Heart left ventricle (tissue), 16 donors: ENCODE results near the gene GORAB. TPM values are rescaled to one million over a fixed set of nuclear protein-coding genes. Genes with fewer than 3 reads are reported as not detected.

Experiments
- ATAC-seq, 4 donors: fragments of 200-7000 bp; cut with Tn5 transposase; one replicate each; pipeline ENCODE4 v1.9.1; 2020 to 2022; ENCODE audit warnings: moderate library complexity in 4 of 4, mild to moderate bottlenecking in 3 of 4, moderate number of reproducible peaks in 1 of 4
- DNase-seq, 5 donors: peaks; one replicate each; pipeline ENCODE4 v3.0.0-alpha.2; 2020
- H3K27ac ChIP-seq, 12 donors: fragments of 200-600 bp; sonication (generic) in 4 of 12; one replicate each; pipeline versions ENCODE4 v1.5.0 to v1.8.0; 2016 to 2022; ENCODE audit warnings: mild to moderate bottlenecking in 2 of 12
- H3K27me3 ChIP-seq, 9 donors: fragments of 200-600 bp; sonication (generic) in 2 of 9; one replicate each; pipeline versions ENCODE4 v1.5.1 to v1.8.0; 2016 to 2022; ENCODE audit warnings: mild to moderate bottlenecking in 3 of 9
- H3K36me3 ChIP-seq, 9 donors: fragments of 200-600 bp; sonication (generic) in 2 of 9; one replicate each; pipeline versions ENCODE4 v1.5.0 to v1.8.0; 2018 to 2022; ENCODE audit warnings: mild to moderate bottlenecking in 2 of 9
- H3K4me1 ChIP-seq, 12 donors: fragments of 200-600 bp; sonication (generic) in 4 of 12; one replicate each; pipeline versions ENCODE4 v1.5.0 to v1.8.0; 2016 to 2022; ENCODE audit warnings: mild to moderate bottlenecking in 3 of 12
- H3K4me3 ChIP-seq, 12 donors: fragments of 200-600 bp; sonication (generic) in 4 of 12; one replicate each; pipeline versions ENCODE4 v1.5.0 to v1.8.0; 2017 to 2022; ENCODE audit warnings: mild to moderate bottlenecking in 9 of 12, moderate library complexity in 4 of 12
- H3K9me3 ChIP-seq, 12 donors: fragments of 200-600 bp; sonication (generic) in 4 of 12; one replicate each; pipeline versions ENCODE4 v1.5.0 to v1.8.0; 2016 to 2022; ENCODE audit warnings: mild to moderate bottlenecking in 1 of 12
- CTCF ChIP-seq, 12 donors: fragments of 200-600 bp; sonication (generic) in 4 of 12; IDR thresholded peaks; one replicate each; pipeline versions ENCODE4 v1.5.0 to v1.8.0; 2018 to 2022; ENCODE audit warnings: antibody characterized with exemption in 12 of 12, mild to moderate bottlenecking in 5 of 12
- POLR2A ChIP-seq, 2 donors: fragments of 450-650 bp; IDR thresholded peaks; one replicate each; pipeline ENCODE4 v1.6.1; 2017; ENCODE audit warnings: antibody characterized with exemption in 2 of 2, mild to moderate bottlenecking in 2 of 2, moderate library complexity in 2 of 2
- WGBS, 4 donors: extraction: QIAGEN DNeasy Blood & Tissue Kit in 2 of 4; methylation state at CpG; one replicate each; pipeline versions ENCODE4 v1.1.5 to v1.1.7; 2013 to 2018; 5-methylcytosine and 5-hydroxymethylcytosine counted together
- intact Hi-C, 10 donors: fragments of 100-400 bp; cut with DNase I; formaldehyde crosslinking; loops; one replicate each; pipeline versions ENCODE4 v1.11.1 to v1.14.2; 2022
- polyA plus RNA-seq, 2 donors: library from polyadenylated mRNA; stranded (reverse); fragments of 200-250 nt; gene quantifications; one replicate each; pipeline ENCODE4 v1.2.3, GENCODE V29; 2013
- total RNA-seq, 9 donors: library from RNA; depleted of rRNA in 2 of 9; stranded (reverse); fragments of >200 nt in 2 of 9; fragmentation: NEBNext Ultra II Directional in 3 of 9; extraction: Animal tissue kit (Norgen Biotek cat#: 25700) in 3 of 9; gene quantifications; one replicate each; pipeline versions ENCODE4 v1.1.0 to v1.2.4, GENCODE V29; 2016 to 2023
- donor health status: ischemic (EF 13 %, LVEDD 7.1; RV severe dilation, severe dysfunction).
- donor health status: healthy with polysubstance abuse.
- donor health status: DM: no; HTN: yes; CAD: no.
- donor health status: DM: no; HTN: no; CAD: no.
- donor health status: ischemic (EF 25% LVEDD 6.9; RV normal size, moderate dysfunction).
- donor health status: ischemic (EF 25% LVEDD 5.7; RV mildly dilated, moderate dysfunction).
- donor health status: healthy.
- donor health status: DM: yes; HTN: yes; CAD: no.
- donor health status: ischemic (EF 35%, LVEDD 5.7; RV mildly dilated, moderate dysfunction).
- donor health status: nonischemic (EF 11% LVEDD 7.7; RV severe dilation, severe dysfunction).
- donor health status: DM: yes; HTN: yes; CAD: no.
- donor health status: PGD.
- donor health status: ischemic (EF 29% LVEDD 5.4; RV normal size, mild dysfunction).
- donor health status: nonischemic (EF 23%, LVEDD 6.1; RV moderate dilation, normal function).

The GORAB gene
- total and polyA plus RNA-seq, 11 donors = 4.7 to 15.5 (median 7.3) TPM

- no peak for DNase-seq
- 70 to 79% (median 75%) methylated on average over 3 of the region's 3 CpGs for WGBS, 4 donors
- no peak overlapping the region for H3K4me3 ChIP-seq
- no peaks in the 10 kb centered on the region for H3K27me3 ChIP-seq
- no peaks in the 10 kb centered on the region for H3K36me3 ChIP-seq
- H3K9me3 ChIP-seq = peaks cover 0 to 11% (median 0%) of the 10 kb centered on the region in 12 donors
- intact Hi-C loops = no loop called here
- TF ChIP-seq POLR2A (IDR thresholded peaks at IDR 0.05) = no peak
- no peak for TF ChIP-seq CTCF (IDR thresholded peaks at IDR 0.05)
- no peak for ATAC-seq
- H3K4me1 ChIP-seq = peaks cover 0 to 9% (median 0%) of the 10 kb centered on the region in 12 donors
- H3K27ac ChIP-seq = no peak overlapping the region
These were observed 45.0 kb downstream of the GORAB start for GRCh38 chr1:170576980-170577379.

- DNase-seq = no peak
These were observed 46.4 kb downstream of the GORAB start for GRCh38 chr1:170578359-170578758.

GRCh38 chr1:170580636-170581440 lies 48.9 kb downstream of the GORAB start:
- DNase-seq = peak in 2 of 5 donors; percentile 28 to 30
- ATAC-seq = peak in 2 of 4 donors; percentile 29 to 33
- H3K27me3 ChIP-seq = no peaks in the 10 kb centered on the region
- no peak overlapping the region for H3K27ac ChIP-seq
- H3K9me3 ChIP-seq = no peaks in the 10 kb centered on the region
- 47 to 60% (median 54%) methylated on average over 2 of the region's 2 CpGs for WGBS, 4 donors
- no peaks in the 10 kb centered on the region for H3K36me3 ChIP-seq
- H3K4me3 ChIP-seq = no peak overlapping the region
- intact Hi-C loops = no loop called here
- TF ChIP-seq POLR2A (IDR thresholded peaks at IDR 0.05) (no peak), CTCF (IDR thresholded peaks at IDR 0.05) (no peak)
- peaks cover 0 to 10% (median 0%) of the 10 kb centered on the region in 12 donors for H3K4me1 ChIP-seq

More at GRCh38 chr1:170578359-170578758, 46.4 kb downstream of the GORAB start:
- ATAC-seq = no peak
- Histone ChIP-seq H3K27ac (no peak overlapping the region), H3K36me3 (no peaks in the 10 kb centered on the region), H3K27me3 (no peaks in the 10 kb centered on the region), H3K4me1 (peaks cover 0 to 9% (median 0%) of the 10 kb centered on the region in 12 donors), H3K9me3 (peaks cover 0 to 7% (median 0%) of the 10 kb centered on the region in 12 donors), H3K4me3 (no peak overlapping the region)
- TF ChIP-seq CTCF (IDR thresholded peaks at IDR 0.05) (no peak), POLR2A (IDR thresholded peaks at IDR 0.05) (no peak)
- WGBS, 4 donors = 69 to 74% (median 71%) methylated on average over 1 of the region's 1 CpG
- intact Hi-C loops = no loop called here

- peaks cover 0 to 27% (median 0%) of the 10 kb centered on the region in 12 donors for H3K4me1 ChIP-seq
- WGBS, 4 donors = 67 to 81% (median 78%) methylated on average over 3 of the region's 3 CpGs
- no peak for DNase-seq
These were observed 51.2 kb downstream of the GORAB start for GRCh38 chr1:170583186-170583585.

More at GRCh38 chr1:170583186-170583585, 51.2 kb downstream of the GORAB start:
- intact Hi-C loops = no loop called here
- H3K27me3 ChIP-seq = no peaks in the 10 kb centered on the region
- no peak for ATAC-seq
- H3K36me3 ChIP-seq = no peaks in the 10 kb centered on the region
- no peak overlapping the region for H3K4me3 ChIP-seq
- H3K9me3 ChIP-seq = no peaks in the 10 kb centered on the region
- H3K27ac ChIP-seq = no peak overlapping the region
- TF ChIP-seq CTCF (IDR thresholded peaks at IDR 0.05) (no peak), POLR2A (IDR thresholded peaks at IDR 0.05) (no peak)
